DND-41 (cell line): Measurements from ENCODE around the gene SLC4A2.

Experiments used
- ATAC-seq: fragments of 200-7000 bp; cut with Tn5 transposase; 3 replicates; pipeline ENCODE4 v1.9.1; 2021; ENCODE audit warnings: low read depth; ENCODE audit not compliant: insufficient read depth
- DNase-seq: peaks from one replicate; pipeline ENCODE4 v3.0.0-alpha.2; 2020
- H2AFZ ChIP-seq: 2 replicates; pipeline ENCODE4 v1.6.0; 2012; ENCODE audit warnings: low read depth, low read length
- H3K27ac ChIP-seq: 2 replicates; pipeline ENCODE4 v1.5.1; 2012; ENCODE audit warnings: low read length, inconsistent platforms
- H3K27me3 ChIP-seq: fragments of 200-600 bp; sonication (generic); 2 replicates; pipeline ENCODE4 v1.6.0; 2012; ENCODE audit warnings: low read length, mild to moderate bottlenecking, inconsistent platforms; ENCODE audit not compliant: insufficient read depth, poor library complexity
- H3K36me3 ChIP-seq: 2 replicates; pipeline ENCODE4 v1.5.1; 2012; ENCODE audit warnings: low read length, inconsistent platforms; ENCODE audit not compliant: insufficient read depth
- H3K4me1 ChIP-seq: 2 replicates; pipeline ENCODE4 v1.5.1; 2012; ENCODE audit warnings: mild to moderate bottlenecking, low read length; ENCODE audit not compliant: insufficient read depth
- H3K4me2 ChIP-seq: 2 replicates; pipeline ENCODE4 v1.6.0; 2012; ENCODE audit warnings: mild to moderate bottlenecking, moderate library complexity, low read length, inconsistent platforms; ENCODE audit not compliant: insufficient read depth
- H3K4me3 ChIP-seq, 2 experiments: fragments of 200-600 bp in 1 of 2; shearing (Covaris generic) in 1 of 2; 2 replicates each; pipeline ENCODE4 v1.5.1; 2012 to 2016; ENCODE audit warnings: inconsistent platforms in 2 of 2, low read length in 2 of 2, mild to moderate bottlenecking in 2 of 2, low read depth in 1 of 2, moderate library complexity in 1 of 2
- H3K79me2 ChIP-seq: 2 replicates; pipeline ENCODE4 v1.6.0; 2012; ENCODE audit warnings: low read length, inconsistent platforms; ENCODE audit not compliant: insufficient read depth
- H3K9ac ChIP-seq: 2 replicates; pipeline ENCODE4 v1.6.0; 2012; ENCODE audit warnings: low read depth, mild to moderate bottlenecking, inconsistent platforms, low read length, moderate library complexity
- H3K9me3 ChIP-seq: 2 replicates; pipeline ENCODE4 v1.5.1; 2012; ENCODE audit warnings: low read length, moderate library complexity, mild to moderate bottlenecking, inconsistent platforms; ENCODE audit not compliant: insufficient read depth, severe bottlenecking
- H4K20me1 ChIP-seq: 2 replicates; pipeline ENCODE4 v1.6.0; 2012; ENCODE audit warnings: low read length; ENCODE audit not compliant: insufficient read depth
- EZH2 ChIP-seq: IDR thresholded peaks from 3 replicates; pipeline ENCODE4 v1.6.1; 2012; ENCODE audit warnings: borderline replicate concordance, low read depth, mild to moderate bottlenecking, moderate library complexity, low read length, inconsistent platforms; ENCODE audit not compliant: severe bottlenecking
- TF ChIP-seq, protein P1 (sequence below): IDR thresholded peaks from 2 replicates; pipeline ENCODE4 v1.5.1; 2012; ENCODE audit warnings: borderline replicate concordance, low read length, moderate library complexity, mild to moderate bottlenecking; ENCODE audit not compliant: poor library complexity, severe bottlenecking; ENCODE audit errors: extremely low read depth

The SLC4A2 gene

GRCh38 chr7:151118108-151119054, 59.0 kb downstream of the SLC4A2 start:
- ATAC-seq (no peak), DNase-seq (no peak)
- H3K27ac ChIP-seq: peak overlapping the region; percentile 90
- peaks cover 18% of the 10 kb centered on the region for H3K79me2 ChIP-seq
- TF ChIP-seq, protein P1, sequence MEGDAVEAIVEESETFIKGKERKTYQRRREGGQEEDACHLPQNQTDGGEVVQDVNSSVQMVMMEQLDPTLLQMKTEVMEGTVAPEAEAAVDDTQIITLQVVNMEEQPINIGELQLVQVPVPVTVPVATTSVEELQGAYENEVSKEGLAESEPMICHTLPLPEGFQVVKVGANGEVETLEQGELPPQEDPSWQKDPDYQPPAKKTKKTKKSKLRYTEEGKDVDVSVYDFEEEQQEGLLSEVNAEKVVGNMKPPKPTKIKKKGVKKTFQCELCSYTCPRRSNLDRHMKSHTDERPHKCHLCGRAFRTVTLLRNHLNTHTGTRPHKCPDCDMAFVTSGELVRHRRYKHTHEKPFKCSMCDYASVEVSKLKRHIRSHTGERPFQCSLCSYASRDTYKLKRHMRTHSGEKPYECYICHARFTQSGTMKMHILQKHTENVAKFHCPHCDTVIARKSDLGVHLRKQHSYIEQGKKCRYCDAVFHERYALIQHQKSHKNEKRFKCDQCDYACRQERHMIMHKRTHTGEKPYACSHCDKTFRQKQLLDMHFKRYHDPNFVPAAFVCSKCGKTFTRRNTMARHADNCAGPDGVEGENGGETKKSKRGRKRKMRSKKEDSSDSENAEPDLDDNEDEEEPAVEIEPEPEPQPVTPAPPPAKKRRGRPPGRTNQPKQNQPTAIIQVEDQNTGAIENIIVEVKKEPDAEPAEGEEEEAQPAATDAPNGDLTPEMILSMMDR: no peak
- TF ChIP-seq EZH2: no peak
- no peaks in the 10 kb centered on the region for H3K9me3 ChIP-seq
- H3K36me3 ChIP-seq: peaks cover 8% of the 10 kb centered on the region; the same call in 1 of the 2 replicates
- H4K20me1 ChIP-seq: peaks cover 4% of the 10 kb centered on the region
- peak overlapping the region; percentile 88 for H3K4me2 ChIP-seq
- H3K27me3 ChIP-seq: no peaks in the 10 kb centered on the region
- peak overlapping the region in 1 of 2 experiments; percentile 75; a peak in 2 of 4 replicates for H3K4me3 ChIP-seq
- peak overlapping the region; percentile 61 for H3K9ac ChIP-seq
- H2AFZ ChIP-seq: peak overlapping the region; percentile 88
- H3K4me1 ChIP-seq: peaks cover 35% of the 10 kb centered on the region

DNA sequence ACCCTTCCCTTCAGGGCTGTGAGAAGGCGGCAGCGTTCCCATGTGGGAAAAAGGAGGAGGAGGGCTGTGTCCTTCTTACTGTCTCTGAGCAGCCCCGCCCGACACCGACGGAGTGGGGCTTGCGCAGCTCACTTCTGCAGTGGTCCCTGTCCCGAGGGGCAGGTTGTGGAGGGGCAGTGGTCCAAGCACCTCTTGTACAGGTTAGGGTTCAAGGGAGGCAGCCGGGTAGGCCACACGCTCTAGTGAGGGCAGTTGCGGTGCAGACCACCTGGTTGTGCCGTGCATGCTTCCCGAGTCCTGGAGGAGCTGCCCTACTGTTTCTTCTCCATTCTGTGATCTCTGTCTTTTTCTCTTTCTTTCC, 59.6 kb downstream of the SLC4A2 start:
- Histone ChIP-seq H3K27me3 (no peaks in the 10 kb centered on the region), H3K36me3 (peaks cover 9% of the 10 kb centered on the region; the same call in 1 of the 2 replicates), H2AFZ (no peak overlapping the region), H3K79me2 (peaks cover 18% of the 10 kb centered on the region), H3K4me2 (peak overlapping the region; percentile 88; the same call in 1 of the 2 replicates), H3K9ac (no peak overlapping the region; the same call in 1 of the 2 replicates), H3K9me3 (no peaks in the 10 kb centered on the region), H3K27ac (no peak overlapping the region), H3K4me3 (no peak overlapping the region), H4K20me1 (peaks cover 4% of the 10 kb centered on the region), H3K4me1 (peaks cover 35% of the 10 kb centered on the region)
- no peak for TF ChIP-seq EZH2
- TF ChIP-seq, protein P1: no peak
- no peak for ATAC-seq
- DNase-seq: no peak

- Histone ChIP-seq H3K4me1 (peaks cover 35% of the 10 kb centered on the region), H3K4me3 (no peak overlapping the region), H3K9me3 (no peaks in the 10 kb centered on the region), H3K9ac (no peak overlapping the region), H3K27ac (no peak overlapping the region), H3K79me2 (peaks cover 18% of the 10 kb centered on the region), H3K27me3 (no peaks in the 10 kb centered on the region), H2AFZ (no peak overlapping the region), H4K20me1 (peaks cover 7% of the 10 kb centered on the region), H3K4me2 (no peak overlapping the region), H3K36me3 (peaks cover 17% of the 10 kb centered on the region)
- DNase-seq (no peak), ATAC-seq (no peak)
- no peak for TF ChIP-seq EZH2
- TF ChIP-seq, protein P1: no peak
Observed at GRCh38 chr7:151119902-151120301, 60.5 kb downstream of the SLC4A2 start.
